ENCODE data around the gene PCNX2. TPM values are rescaled to one million over a fixed set of nuclear protein-coding genes. Genes with fewer than 3 reads are reported as not detected.

PCNX2 gene
- total RNA-seq, 1 experiment from 2014 or later: 50.8 TPM

DNA sequence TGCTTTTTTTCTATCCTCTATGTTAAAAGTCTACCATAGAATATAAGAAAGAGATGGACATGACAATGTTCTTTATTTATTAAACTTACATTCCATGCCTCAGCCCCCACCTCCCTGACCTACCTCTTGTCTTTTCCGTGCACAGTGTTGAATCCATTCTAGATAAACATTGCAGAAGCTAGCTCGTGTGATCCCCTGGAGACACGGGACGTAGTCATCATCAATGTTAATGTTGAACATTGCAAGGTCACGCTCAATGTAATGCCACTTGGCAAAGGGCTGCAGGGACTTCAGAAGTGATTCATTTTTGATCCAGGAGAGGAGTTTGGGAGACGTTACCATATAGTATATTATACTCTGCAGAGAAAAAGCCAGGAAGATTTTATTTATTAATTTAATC lies 278.7 kb downstream of the PCNX2 start (continued):
- TF ChIP-seq, protein P1, sequence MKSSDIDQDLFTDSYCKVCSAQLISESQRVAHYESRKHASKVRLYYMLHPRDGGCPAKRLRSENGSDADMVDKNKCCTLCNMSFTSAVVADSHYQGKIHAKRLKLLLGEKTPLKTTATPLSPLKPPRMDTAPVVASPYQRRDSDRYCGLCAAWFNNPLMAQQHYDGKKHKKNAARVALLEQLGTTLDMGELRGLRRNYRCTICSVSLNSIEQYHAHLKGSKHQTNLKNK (CRISPR knock-in tag; IDR thresholded peaks at IDR 0.05): no peak
- no peak for TF ChIP-seq NR2C2 (CRISPR knock-in tag; IDR thresholded peaks at IDR 0.05)
- TF ChIP-seq KAT7 (CRISPR knock-in tag; IDR thresholded peaks at IDR 0.05; ENCODE audit: borderline replicate concordance): no peak

DNA sequence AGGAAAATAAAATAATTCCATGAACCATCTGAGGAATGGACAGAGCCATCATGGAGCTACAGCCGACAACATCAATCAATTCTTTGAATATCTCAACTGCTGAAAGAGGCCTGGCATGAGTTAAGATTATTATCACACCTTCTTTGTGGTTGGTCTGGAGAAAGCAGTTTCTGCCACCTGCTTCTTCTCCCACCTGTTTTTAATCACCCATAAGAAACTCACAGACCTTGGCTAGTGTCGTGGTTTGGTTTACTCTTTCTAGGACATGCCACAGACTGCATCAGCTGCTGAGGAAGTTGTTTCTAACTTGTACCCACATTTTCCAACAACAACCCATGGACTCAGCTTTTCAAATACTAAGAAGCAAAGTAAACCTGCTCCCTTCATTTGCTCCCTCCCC lies 279.6 kb downstream of the PCNX2 start:
- H3K4me3 Mint-ChIP-seq: no peak overlapping the region
- TF ChIP-seq, protein P2, sequence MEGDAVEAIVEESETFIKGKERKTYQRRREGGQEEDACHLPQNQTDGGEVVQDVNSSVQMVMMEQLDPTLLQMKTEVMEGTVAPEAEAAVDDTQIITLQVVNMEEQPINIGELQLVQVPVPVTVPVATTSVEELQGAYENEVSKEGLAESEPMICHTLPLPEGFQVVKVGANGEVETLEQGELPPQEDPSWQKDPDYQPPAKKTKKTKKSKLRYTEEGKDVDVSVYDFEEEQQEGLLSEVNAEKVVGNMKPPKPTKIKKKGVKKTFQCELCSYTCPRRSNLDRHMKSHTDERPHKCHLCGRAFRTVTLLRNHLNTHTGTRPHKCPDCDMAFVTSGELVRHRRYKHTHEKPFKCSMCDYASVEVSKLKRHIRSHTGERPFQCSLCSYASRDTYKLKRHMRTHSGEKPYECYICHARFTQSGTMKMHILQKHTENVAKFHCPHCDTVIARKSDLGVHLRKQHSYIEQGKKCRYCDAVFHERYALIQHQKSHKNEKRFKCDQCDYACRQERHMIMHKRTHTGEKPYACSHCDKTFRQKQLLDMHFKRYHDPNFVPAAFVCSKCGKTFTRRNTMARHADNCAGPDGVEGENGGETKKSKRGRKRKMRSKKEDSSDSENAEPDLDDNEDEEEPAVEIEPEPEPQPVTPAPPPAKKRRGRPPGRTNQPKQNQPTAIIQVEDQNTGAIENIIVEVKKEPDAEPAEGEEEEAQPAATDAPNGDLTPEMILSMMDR (IDR thresholded peaks at IDR 0.05): no peak
- no peak for TF ChIP-seq RELA (CRISPR knock-in tag; IDR thresholded peaks at IDR 0.05; ENCODE audit: borderline replicate concordance)
- no peak for TF ChIP-seq CBFB (CRISPR knock-in tag; IDR thresholded peaks at IDR 0.05; ENCODE audit: low read depth)
- no peak for TF ChIP-seq GRHL2 (CRISPR knock-in tag; IDR thresholded peaks at IDR 0.05; ENCODE audit: insufficient replicate concordance, severe bottlenecking)
- TF ChIP-seq KAT7 (CRISPR knock-in tag; IDR thresholded peaks at IDR 0.05; ENCODE audit: borderline replicate concordance): no peak
- TF ChIP-seq SP1 (CRISPR knock-in tag; conservative IDR thresholded peaks at IDR 0.05): no peak
- TF ChIP-seq, protein P3, sequence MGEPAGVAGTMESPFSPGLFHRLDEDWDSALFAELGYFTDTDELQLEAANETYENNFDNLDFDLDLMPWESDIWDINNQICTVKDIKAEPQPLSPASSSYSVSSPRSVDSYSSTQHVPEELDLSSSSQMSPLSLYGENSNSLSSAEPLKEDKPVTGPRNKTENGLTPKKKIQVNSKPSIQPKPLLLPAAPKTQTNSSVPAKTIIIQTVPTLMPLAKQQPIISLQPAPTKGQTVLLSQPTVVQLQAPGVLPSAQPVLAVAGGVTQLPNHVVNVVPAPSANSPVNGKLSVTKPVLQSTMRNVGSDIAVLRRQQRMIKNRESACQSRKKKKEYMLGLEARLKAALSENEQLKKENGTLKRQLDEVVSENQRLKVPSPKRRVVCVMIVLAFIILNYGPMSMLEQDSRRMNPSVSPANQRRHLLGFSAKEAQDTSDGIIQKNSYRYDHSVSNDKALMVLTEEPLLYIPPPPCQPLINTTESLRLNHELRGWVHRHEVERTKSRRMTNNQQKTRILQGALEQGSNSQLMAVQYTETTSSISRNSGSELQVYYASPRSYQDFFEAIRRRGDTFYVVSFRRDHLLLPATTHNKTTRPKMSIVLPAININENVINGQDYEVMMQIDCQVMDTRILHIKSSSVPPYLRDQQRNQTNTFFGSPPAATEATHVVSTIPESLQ (CRISPR knock-in tag; IDR thresholded peaks at IDR 0.05): no peak
- no peak for TF ChIP-seq FOXK1 (CRISPR knock-in tag; IDR thresholded peaks at IDR 0.05)
- no peak for TF ChIP-seq ELF4 (CRISPR knock-in tag; IDR thresholded peaks at IDR 0.05; ENCODE audit: low read depth)
- no peak for TF ChIP-seq OVOL2 (CRISPR knock-in tag; IDR thresholded peaks at IDR 0.05; ENCODE audit: borderline replicate concordance)
- no peak for TF ChIP-seq NR1H2 (CRISPR knock-in tag; IDR thresholded peaks at IDR 0.05)
- TF ChIP-seq, protein P4, sequence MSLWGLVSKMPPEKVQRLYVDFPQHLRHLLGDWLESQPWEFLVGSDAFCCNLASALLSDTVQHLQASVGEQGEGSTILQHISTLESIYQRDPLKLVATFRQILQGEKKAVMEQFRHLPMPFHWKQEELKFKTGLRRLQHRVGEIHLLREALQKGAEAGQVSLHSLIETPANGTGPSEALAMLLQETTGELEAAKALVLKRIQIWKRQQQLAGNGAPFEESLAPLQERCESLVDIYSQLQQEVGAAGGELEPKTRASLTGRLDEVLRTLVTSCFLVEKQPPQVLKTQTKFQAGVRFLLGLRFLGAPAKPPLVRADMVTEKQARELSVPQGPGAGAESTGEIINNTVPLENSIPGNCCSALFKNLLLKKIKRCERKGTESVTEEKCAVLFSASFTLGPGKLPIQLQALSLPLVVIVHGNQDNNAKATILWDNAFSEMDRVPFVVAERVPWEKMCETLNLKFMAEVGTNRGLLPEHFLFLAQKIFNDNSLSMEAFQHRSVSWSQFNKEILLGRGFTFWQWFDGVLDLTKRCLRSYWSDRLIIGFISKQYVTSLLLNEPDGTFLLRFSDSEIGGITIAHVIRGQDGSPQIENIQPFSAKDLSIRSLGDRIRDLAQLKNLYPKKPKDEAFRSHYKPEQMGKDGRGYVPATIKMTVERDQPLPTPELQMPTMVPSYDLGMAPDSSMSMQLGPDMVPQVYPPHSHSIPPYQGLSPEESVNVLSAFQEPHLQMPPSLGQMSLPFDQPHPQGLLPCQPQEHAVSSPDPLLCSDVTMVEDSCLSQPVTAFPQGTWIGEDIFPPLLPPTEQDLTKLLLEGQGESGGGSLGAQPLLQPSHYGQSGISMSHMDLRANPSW (CRISPR knock-in tag; conservative IDR thresholded peaks at IDR 0.05; ENCODE audit: low read depth): no peak
- TF ChIP-seq ZNF138 (CRISPR knock-in tag; conservative IDR thresholded peaks at IDR 0.05): no peak
- peaks cover 10% of the 10 kb centered on the region for H3K4me1 Mint-ChIP-seq
- CTCF ChIA-PET: no interaction called here
- H3K27me3 Mint-ChIP-seq (ENCODE audit: low read depth): no peaks in the 10 kb centered on the region
- peaks cover 48% of the 10 kb centered on the region for H3K36me3 Mint-ChIP-seq
- no peak for DNase-seq (ENCODE audit: low spot score)
- POLR2A ChIA-PET: no interaction called here
- no peak for ATAC-seq
- H3K9me3 Mint-ChIP-seq: no peaks in the 10 kb centered on the region
- H3K27ac Mint-ChIP-seq: no peak overlapping the region

DNA sequence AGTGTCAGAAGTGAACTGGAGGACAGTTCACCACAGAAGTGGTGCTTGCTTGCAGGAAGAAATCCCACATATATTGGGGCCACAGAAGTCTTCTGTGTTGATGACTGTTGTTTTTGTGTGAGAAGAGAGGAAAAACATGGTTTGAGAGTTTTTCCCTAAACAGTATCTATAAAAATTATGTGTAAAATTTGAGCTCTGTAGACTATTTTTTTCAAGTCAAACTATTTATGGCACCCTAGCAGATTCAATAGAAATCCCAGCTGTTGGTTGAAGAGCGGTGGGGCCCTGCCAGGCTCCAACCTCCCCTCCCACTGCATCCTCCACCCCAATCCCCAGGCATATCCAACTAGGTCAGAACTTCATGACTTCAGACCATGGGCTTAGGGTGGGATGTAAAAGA lies 283.5 kb downstream of the PCNX2 start:
- Mint-ChIP-seq H3K27ac (no peak overlapping the region), H3K4me3 (no peak overlapping the region), H3K4me1 (no peaks in the 10 kb centered on the region), H3K9me3 (no peaks in the 10 kb centered on the region), H3K36me3 (peaks cover 39% of the 10 kb centered on the region), H3K27me3 (ENCODE audit: low read depth) (no peaks in the 10 kb centered on the region)
- ATAC-seq (no peak), DNase-seq (ENCODE audit: low spot score) (no peak)
- POLR2A ChIA-PET: no interaction called here
- CTCF ChIA-PET: interaction anchor here (1.0 to 1.4 kb wide), 2 partner anchors 14 to 409 kb away, joined by 3 to 4 read pairs; no protein-coding TSS in a partner anchor
- no peak for TF ChIP-seq HMGA2 (CRISPR knock-in tag; IDR thresholded peaks at IDR 0.05)
- TF ChIP-seq, protein P5, sequence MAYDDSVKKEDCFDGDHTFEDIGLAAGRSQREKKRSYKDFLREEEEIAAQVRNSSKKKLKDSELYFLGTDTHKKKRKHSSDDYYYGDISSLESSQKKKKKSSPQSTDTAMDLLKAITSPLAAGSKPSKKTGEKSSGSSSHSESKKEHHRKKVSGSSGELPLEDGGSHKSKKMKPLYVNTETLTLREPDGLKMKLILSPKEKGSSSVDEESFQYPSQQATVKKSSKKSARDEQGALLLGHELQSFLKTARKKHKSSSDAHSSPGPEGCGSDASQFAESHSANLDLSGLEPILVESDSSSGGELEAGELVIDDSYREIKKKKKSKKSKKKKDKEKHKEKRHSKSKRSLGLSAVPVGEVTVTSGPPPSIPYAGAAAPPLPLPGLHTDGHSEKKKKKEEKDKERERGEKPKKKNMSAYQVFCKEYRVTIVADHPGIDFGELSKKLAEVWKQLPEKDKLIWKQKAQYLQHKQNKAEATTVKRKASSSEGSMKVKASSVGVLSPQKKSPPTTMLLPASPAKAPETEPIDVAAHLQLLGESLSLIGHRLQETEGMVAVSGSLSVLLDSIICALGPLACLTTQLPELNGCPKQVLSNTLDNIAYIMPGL (CRISPR knock-in tag; IDR thresholded peaks at IDR 0.05): no peak

All from WTC11 (cell line).